Transverse colon (tissue), 3 donors: Measurements from ENCODE around the gene LBX1.

ENCODE experiments used
- CTCF ChIP-seq, 5 experiments: fragments of 200-600 bp in 3 of 5; fragments of 450-650 bp in 2 of 5; sonication (generic) in 3 of 5; IDR thresholded peaks; 1 replicate in 2 of 5; 2 replicates in 3 of 5; pipeline ENCODE4 v1.5.1; 2016 to 2017; ENCODE audit warnings: antibody characterized with exemption in 5 of 5, inconsistent platforms in 3 of 5, mild to moderate bottlenecking in 2 of 5, moderate library complexity in 1 of 5
- POLR2A ChIP-seq: fragments of 450-650 bp; IDR thresholded peaks from one replicate; pipeline ENCODE4 v1.6.1; 2016; ENCODE audit warnings: antibody characterized with exemption, mild to moderate bottlenecking, moderate library complexity

- TF ChIP-seq CTCF (IDR thresholded peaks at IDR 0.05) (no peak), POLR2A (no peak)
These were observed 37.4 kb upstream of the LBX1 start for GRCh38 chr10:101266381-101267289.
